ENCODE measurements around the gene GNAZ.

GNAZ gene

DNA sequence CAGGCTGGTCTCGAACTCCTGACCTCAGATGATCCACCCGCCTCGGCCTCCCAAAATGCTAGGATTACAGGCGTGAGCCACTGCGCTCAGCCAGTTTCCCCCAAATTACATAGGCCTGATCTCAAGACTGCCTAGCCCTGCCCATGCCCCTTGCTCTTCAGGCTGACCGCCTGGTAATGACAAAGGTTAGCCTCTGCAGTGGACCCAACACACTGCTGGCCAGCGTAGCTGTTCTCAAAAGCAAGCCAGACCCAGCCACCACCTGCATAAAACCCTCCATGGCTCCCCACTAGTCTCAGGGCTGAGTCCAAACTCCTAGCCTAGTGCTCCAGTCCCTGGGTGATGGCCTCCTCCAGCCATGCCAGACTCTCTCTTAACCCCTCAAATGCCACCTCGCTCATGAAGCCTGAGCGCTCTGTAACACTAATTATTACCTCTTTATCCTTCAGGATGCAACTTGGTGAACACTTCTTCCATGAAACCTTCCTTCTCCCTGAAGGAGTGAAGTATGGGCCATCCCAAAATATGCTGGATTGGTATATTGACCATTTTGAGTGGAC, 72.3 kb downstream of the GNAZ start:
- no peak for DNase-seq (ENCODE audit: extremely low spot score, insufficient read length, low read depth)
- no peak for FAIRE-seq

DNA sequence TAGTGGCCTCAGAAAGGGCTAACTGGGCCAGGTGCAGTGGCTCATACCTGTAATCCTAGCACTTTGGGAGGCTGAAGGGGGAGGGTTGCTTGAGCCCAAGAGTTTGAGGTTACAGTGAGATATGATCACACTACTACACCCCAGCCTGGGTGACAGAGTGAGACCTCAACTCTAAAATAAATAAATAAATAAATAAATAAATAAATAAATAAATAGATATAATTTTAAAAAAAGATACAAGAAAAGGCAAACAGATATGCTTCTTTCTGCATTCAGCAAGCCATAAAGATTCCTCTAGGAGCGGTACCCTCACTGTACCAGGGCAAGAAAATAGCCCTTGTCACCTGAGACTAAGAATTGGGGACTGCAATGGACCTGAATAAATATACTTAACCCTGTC, 72.8 kb downstream of the GNAZ start:
- DNase-seq (ENCODE audit: extremely low spot score, insufficient read length, low read depth) (no peak), FAIRE-seq (no peak)

DNA sequence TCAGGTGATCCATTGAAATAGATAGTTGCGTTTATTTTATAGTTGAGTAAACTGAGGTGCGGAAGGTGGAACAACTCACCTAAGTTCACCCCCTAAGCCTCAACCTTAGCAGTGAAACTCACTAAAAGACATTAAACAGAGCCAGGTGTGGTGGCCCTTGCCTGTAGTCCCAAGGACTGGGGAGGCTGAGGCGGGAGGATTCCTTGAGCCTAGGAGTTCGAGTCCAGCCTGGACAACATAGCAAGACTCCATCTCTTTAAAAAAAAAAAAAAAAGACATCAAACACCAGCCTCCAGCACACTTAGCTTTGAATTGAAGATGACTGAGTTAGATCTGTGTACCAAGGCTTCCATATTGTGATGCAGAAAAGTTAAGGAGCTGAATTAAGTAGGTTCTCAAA, 74.1 kb downstream of the GNAZ start:
- FAIRE-seq (no peak), DNase-seq (ENCODE audit: extremely low spot score, insufficient read length, low read depth) (no peak)

DNA sequence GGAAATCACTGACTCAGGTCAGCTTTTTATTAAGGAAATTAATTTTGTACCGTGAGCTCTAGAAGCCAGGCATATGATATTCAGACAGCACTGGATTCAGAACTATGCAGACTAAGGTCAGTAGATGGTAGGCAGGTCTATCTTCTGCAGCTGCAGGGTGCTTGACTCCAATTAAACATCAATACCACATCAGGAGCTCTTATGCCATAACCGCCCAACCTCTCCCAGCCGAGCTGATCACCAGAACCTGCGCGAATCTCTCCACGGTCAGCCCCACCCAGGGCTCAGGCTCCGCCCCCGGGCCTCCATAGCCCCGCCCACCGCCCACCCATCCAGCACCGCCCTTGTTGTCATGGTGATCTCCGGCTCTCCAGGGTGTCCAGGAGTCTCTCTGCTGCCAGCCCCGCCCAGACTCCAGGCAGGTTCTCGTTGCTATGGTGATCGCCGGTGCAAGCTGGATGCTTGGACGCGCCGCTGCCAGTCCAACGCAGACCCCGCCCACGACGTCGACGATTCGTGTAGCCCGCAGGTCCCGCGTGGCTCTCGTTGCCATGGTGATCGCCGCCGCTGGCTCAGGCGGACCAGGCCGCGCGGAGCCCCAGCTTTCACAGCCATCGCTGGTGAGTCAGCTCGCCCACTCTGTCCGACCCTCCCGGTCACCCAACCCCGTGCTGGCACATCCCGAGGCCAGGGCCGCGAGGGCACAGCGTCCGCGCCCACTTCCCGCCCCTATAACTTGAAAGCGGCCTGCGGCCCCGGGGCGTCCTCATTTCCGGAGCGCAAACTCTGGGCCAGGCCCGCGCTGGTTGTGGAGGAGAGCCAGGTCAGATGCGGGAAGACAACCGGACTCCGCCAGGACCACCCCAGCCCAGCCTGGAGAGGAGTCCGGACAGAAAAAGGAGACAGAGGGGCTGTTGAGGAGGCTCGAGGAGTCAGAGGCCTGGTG, 74.9 kb downstream of the GNAZ start, which contains the start of gene RAB36:
RAB36 (plus strand) TSS at position 546 of the 946 bp plus-strand sequence. CDS start 1,140 bp downstream, outside the sequence.
- FAIRE-seq, result peak; percentile 76
- peak; percentile 57 for DNase-seq (ENCODE audit: extremely low spot score, insufficient read length, low read depth)

DNA sequence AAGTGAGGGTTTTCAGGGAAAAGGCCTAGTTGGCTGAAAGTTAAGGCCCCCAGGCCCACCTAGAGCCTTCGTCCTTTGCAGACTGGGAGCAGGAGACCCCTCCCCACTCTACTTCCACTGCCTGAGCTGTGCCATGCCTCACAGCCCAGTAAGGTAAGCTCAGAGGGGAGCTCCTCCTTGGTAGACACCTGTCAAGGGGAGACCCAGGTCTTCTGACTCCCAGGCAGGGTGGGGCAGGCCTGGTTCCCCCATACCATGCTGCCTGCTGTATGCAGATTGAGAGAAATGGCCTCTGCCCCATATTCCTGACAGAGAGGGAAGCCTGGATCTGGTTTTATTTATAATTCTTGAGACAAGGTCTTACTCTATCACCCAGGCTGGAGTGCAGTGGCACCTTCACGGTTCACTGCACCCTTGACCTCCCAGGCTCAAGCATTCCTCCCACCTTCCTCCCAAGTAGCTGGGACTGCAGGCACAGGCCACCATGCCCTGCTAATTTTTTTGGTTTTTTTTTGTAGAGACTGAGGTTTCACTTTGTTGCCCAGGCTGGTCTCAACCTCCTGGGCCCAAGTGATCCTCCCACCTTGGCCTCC, 75.7 kb downstream of the GNAZ start:
- peak; percentile 52 for FAIRE-seq
- no peak for DNase-seq (ENCODE audit: extremely low spot score, insufficient read length, low read depth)

DNA sequence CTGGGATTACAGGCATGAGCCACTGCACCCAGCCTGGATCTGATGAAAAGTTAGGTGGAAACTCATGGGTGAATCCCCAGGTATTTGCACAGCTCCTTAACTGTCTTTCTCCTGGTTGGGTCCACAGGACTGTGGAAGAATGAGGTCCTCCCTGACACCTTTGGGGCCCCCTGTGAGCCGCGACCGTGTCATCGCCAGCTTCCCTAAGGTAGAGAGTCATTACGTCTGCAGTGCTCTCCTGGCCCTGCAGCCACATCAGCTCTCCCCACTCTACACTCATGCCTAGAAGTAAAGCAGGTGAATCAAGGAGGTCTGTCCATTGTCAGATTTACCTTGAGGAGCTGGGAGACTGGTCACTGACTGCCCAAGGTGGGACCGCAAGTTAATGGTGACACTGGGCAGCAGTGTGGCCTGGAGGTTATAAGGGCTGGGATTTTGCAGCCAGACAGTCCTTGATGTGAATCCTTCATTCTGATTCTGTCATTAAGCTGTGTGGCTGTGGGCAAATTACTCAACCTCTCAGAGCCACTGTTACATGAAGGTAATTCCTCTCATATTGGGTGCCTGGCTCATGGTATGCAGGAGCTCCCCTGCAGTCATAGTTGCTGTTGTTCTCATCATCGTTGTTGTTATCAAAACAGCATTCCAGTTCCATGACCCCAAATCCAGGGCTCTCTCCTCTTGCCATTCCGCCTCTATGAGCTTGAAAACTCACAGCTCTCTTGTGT, 76.3 kb downstream of the GNAZ start:
- DNase-seq (ENCODE audit: extremely low spot score, insufficient read length, low read depth) (no peak), FAIRE-seq (no peak)

DNA sequence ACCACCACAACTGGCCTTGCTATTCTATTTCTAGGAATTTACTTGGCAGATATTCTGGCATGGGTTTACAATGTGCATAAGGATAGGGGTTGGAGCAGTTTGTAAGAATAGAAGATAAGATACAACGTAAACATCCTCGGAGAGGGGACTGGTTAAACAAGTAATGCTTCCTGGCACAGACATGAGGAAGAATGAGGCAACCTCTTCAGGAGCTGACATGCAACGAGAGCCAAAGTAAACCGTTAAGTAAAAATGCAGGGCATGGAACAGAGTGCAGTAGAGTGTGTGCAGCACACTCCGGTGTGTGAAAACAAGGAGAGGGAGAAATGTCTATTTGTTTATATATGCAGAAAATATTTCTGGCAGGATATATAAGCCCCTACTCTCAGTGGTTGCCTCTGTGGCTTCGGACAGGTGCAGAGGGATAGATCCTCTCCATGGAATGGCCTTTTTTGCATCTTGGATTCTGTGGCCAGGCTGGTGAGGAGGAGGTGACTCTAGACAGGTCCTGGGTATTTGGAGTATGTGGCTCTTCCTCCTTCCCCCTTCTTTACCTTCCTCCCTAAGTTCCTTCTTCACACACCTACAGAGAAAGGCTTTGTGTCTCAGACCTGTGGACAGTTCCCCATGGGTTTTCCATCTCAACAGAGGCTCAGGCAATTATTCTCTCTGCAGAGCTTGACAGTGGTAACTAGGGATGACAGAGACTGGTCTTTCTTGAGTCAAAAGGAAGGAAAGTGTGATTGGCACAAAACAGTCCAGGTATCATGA, 77.5 kb downstream of the GNAZ start:
- DNase-seq (ENCODE audit: extremely low spot score, insufficient read length, low read depth), result no peak
- FAIRE-seq, result no peak

DNA sequence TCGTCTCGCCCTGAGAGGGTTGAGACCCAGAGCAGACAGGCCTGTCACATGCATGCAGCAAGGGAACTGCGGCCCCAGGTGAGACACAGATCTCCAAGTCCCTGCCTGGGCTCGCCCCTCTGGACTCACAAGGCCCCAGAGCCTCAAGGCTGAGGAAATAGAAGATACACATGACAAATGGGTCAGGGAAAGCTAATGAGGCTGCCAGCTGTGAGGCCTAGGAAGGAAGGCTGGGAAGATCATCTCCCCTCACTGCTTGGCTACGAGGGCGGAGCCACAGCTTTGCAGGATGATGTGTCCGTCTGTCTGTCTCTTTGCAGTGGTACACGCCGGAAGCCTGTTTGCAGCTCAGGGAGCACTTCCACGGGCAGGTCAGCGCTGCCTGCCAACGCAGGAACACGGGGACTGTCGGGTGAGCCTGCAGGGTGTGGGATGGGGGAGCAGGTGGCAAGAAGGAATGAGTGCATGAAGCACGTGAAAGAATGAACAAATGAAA, 79.5 kb downstream of the GNAZ start:
- DNase-seq (ENCODE audit: extremely low spot score, insufficient read length, low read depth) (no peak), FAIRE-seq (no peak)

DNA sequence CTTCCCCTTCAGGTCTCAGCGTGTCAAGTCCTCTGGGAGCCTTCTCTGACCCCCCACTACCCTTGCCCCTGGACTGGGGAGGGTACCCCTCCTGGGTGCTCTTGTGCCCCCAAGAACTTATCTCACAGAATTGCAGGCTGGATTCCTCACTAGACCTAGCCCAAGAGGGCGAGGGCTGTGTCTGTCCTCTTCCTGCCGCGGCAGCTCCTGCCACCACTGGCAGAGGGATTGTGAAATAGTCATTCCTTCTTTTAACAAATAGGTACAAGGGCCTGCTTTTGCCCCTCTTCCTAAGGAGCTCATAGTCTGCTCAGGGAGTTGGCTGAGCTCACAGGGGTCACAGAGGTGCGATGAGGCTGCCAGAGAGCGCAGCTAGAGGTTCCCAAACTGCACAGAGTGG, 80.4 kb downstream of the GNAZ start:
- DNase-seq (ENCODE audit: extremely low spot score, insufficient read length, low read depth) (no peak), FAIRE-seq (no peak)

DNA sequence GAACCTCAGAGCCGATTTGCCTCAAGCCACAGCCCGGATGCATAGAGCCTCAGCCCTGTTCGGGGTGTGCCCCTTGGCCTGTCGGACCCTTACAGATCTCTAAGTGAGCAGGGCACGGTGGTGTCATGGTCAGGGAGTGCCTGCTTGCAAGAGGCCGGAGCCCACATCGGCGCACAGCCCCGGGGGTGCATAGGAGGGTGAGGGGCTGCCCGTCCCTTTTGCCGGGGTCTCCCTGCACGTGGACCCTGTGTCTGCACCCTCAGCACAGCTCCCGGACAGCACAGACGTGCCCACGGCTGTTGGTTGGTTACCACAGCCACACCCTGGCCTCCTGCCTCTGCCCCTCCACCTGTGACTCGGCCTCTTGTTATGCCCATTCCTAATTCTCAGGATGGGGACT, 81.5 kb downstream of the GNAZ start:
- FAIRE-seq (no peak), DNase-seq (ENCODE audit: extremely low spot score, insufficient read length, low read depth) (no peak)

DNA sequence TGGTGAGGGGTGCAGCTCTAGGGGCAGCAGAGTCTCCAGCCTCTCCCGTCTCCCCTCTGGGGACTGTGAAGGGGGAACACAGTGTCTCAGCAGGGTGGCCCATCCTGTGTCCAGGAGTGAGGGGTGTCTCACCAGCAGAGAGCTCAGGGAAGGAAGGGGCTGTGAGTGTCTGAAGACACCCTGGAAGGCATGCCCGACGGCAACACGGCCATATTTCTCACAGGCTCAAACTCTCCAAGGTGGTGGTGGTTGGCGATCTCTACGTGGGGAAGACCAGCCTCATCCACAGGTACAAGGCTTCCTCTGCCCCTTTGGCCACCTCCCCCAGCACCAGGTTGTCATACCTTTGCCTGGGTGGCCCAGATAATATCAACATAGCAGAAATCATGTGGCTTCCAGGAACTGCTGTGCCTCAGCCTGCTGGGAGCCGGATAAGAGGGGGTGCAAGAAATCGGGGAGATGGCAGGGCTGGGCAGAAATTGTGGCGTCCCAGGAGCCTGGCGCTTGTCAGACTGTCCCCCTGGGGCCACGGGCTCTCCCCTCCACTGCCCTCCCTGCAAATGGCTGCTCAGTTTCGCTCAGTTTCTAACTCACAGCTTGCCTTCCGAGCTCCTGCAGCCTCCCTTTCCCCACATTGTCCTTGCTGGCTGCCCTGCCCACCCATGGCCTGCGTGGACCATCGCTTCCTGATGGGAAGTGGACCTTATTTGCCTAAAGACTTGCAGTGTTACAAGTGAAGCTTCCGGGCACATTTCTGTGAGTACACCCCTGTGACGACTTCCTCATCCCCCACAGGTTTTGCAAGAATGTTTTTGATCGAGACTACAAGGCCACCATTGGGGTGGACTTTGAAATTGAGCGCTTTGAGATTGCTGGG, 82.2 kb downstream of the GNAZ start:
- DNase-seq (ENCODE audit: extremely low spot score, insufficient read length, low read depth), result no peak

DNA sequence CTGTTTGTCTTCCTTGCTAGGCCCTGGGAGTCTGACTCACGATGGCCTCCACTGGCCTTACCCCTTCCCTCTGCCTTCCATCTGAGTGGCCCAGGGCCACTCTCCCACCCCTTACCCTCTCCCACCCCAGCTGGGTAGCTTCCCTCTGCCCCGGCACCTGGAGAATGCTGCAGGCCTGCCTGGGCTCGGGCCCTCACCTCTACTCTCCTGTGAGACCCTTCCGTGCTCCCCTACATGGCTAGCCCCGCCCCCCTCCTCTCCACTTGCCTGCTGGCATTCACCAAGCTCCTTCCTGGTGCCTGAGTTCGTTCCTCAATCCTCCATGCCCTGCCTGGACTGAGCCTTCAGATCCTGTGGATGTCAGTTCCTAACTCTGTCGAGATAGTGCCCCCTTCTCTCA, 83.7 kb downstream of the GNAZ start:
- no peak for DNase-seq (ENCODE audit: extremely low spot score, insufficient read length, low read depth)
- no peak for FAIRE-seq

More for the DNA sequence above, 82.2 kb downstream of the GNAZ start:
- FAIRE-seq, result peak; percentile 62

DNA sequence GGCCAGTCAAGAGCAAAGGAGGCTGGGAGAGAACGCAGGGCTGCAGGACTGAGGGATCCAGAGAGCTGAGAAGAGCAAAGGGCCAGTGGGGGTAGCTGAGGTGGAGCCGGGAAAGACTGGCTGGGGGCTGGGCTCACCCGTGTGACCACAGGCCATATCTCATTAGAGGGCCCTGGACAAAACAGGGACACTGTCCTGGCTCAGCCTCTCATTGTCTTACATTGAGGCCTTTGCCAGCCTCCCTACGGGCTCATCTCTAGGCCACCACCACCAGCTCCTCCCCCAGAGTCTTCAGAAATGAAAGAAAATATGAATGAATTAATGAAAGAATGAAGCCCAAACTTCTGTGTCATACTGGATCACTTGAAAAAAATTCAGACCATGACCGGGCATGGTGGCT, 84.1 kb downstream of the GNAZ start:
- DNase-seq (ENCODE audit: extremely low spot score, insufficient read length, low read depth) (no peak), FAIRE-seq (no peak)

DNA sequence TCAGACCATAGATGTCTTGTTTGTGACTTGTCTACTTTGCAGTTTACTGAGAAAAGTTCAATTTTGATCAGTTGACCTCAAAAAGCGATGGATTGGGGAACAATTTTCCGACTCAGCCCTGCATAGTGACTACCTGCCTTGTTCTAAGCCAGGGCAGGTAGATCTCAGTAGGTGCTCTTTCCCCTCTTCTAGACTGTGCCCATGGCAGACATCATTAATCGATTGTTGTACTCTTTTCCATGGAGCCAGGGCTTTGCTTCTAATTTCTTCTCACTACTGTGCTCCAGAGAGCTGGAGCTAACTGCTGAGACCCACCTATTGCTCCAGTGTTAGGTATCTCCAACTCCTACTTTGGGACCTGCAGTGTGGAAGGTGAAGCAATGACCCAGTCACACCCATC, 84.8 kb downstream of the GNAZ start:
- no peak for FAIRE-seq
- DNase-seq (ENCODE audit: extremely low spot score, insufficient read length, low read depth), result no peak

DNA sequence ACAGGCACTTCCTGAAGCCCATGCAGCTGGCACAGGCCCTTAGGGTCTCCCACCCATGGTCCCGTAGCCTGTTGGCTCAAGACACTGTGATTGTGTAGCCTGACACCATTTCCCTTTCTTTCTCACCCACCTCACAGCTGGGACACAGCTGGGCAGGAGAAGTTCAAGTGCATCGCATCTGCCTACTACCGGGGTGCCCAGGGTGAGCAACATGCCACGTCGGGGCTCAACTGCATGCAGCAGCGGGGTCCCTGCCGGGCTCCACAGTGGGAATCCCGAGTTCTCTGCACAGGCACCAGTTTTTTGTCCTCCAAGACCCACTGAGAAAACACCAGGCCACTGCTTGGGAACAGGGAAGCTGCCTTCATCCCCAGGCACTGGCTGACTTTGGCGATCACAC, 85.5 kb downstream of the GNAZ start:
- DNase-seq (ENCODE audit: extremely low spot score, insufficient read length, low read depth) (no peak), FAIRE-seq (no peak)

DNA sequence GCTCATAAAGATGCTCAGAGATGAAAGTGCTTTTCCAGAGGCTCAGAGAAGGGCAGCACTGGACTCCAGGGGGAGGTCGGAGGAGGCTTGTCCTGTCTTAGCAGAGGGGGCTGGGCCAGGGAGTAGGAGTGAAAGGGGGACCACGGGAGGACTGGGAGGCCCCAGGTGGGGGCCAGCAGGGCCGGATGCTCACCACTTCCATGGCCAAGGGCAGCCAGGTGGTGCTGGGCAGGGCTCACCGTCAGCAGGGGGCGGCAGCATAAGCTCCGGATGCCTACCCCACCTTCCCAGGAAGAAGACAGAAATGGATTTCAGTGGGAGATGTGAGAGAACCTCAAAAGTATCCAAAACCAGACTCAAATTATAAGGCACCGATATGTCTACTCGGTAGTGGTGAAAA, 86.0 kb downstream of the GNAZ start:
- FAIRE-seq (no peak), DNase-seq (ENCODE audit: extremely low spot score, insufficient read length, low read depth) (no peak)

DNA sequence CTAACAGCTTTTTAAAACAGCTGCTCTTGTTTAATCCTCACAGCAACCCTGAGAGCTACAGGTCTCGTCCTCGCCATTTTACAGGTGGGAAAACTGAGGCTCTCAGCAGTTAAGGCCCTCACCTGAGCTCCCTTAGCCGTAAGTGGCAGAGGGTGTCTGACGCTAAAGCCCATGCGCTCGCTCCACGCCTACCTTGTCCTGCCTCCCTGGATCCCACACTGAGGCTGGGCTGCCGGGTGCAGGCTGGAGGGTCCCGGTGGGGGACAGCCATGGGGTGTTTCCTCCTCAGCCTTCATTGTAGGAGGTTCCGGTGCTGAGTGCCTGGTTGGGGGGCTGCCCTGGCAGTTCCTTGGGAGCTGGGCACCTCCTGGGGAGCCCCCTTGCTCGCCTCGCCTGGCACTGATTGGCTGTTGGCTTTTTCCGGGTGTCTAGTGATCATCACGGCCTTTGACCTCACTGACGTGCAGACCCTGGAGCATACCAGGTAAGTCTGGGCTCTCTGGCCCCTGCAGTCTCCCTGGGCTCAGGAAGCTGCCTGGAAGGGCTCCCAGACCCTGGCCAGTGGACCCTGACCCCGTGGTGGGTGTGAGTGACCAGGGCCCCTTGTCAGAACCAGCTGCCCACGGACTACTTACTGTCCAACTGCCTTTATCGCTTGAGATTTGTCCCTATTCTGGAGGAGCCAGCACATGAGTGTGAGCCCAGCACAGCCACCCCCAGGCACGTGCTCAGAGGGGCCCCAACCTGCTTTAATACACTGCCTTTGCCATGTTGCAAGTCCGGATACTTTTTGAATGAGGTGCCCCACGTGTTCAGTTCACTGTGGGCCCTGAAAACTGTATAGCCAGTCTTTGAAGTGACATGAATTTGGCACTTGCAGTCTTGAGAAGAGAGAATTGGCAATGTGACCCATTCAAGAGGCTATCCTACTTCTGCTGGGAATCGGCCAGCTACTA, 87.5 kb downstream of the GNAZ start:
- no peak for DNase-seq (ENCODE audit: extremely low spot score, insufficient read length, low read depth)
- FAIRE-seq, result no peak

All from GM18507 (cell line).